ENCODE results near the gene UBLCP1. TPM values are rescaled to one million over a fixed set of nuclear protein-coding genes. Genes with fewer than 3 reads are reported as not detected.
"Not testable (repeated sequence)": the region's sequence is repeated elsewhere in the genome, so short reads cannot be mapped to it uniquely, and the experiment has no call there.

UBLCP1 gene
- total and polyA plus RNA-seq, 2 of the 8 experiments (the other 6 are each of a cell fraction or from before 2014, with no cell fraction given) = 13.0 to 40.9 TPM

- no peak for FAIRE-seq
- Histone ChIP-seq H3K4me2 (ENCODE audit: insufficient read depth in 1 of 2, low read depth in 2 of 2, low read length in 2 of 2) (no peak overlapping the region), H3K79me1 (ENCODE audit: low read depth, low read length) (peaks cover 3% of the 10 kb centered on the region; the same call in 1 of the 2 replicates), H3K4me3 (ENCODE audit: extremely low read depth in 1 of 4, insufficient read depth in 2 of 4, low read depth in 3 of 4, low read length in 4 of 4) (no peak overlapping the region), H2BK120ac (replicated peaks; ENCODE audit: low read depth, low read length) (no peak overlapping the region), H2BK15ac (ENCODE audit: low read length) (no peak overlapping the region), H4K20me1 (replicated peaks in 1 of 2; ENCODE audit: control insufficient read depth in 1 of 2, insufficient read depth in 2 of 2, low read length in 2 of 2) (no peaks in the 10 kb centered on the region), H3K23ac (ENCODE audit: insufficient read length) (no peak overlapping the region), H2BK20ac (ENCODE audit: low read length) (no peak overlapping the region), H3K27ac (ENCODE audit: low read depth, low read length) (no peak overlapping the region), H4K8ac (ENCODE audit: extremely low read depth, insufficient read depth, low read length) (no peak overlapping the region), H3K23me2 (ENCODE audit: low read depth, low read length) (peaks cover 5% of the 10 kb centered on the region), H3K36me3 (ENCODE audit: control insufficient read depth in 2 of 4, insufficient read depth in 4 of 4, low read length in 3 of 4) (no peaks in the 10 kb centered on the region), H3K14ac (ENCODE audit: insufficient read length) (no peak overlapping the region), H3K27me3 (replicated peaks in 1 of 4; ENCODE audit: control insufficient read depth in 3 of 4, extremely low read depth in 1 of 4, insufficient read depth in 3 of 4, low read length in 3 of 4) (peaks cover 0 to 8% (median under 1%) of the 10 kb centered on the region in 4 experiments; a peak in 2 of 7 replicates), H3K18ac (ENCODE audit: extremely low read depth, low read length) (no peak overlapping the region), H3K4ac (replicated peaks; ENCODE audit: insufficient read length, low read depth, low read length) (no peak overlapping the region), H2AFZ (ENCODE audit: low read length) (no peak overlapping the region), H3K79me2 (ENCODE audit: control insufficient read depth in 1 of 2, insufficient read depth in 2 of 2, low read length in 2 of 2) (0 out of 4 replicates have a peak, but pooled peaks cover 0 to under 1% of the 10 kb centered on the region in 2 experiments), H3K56ac (replicated peaks; ENCODE audit: insufficient read length, low read depth, low read length) (no peak overlapping the region), H2BK5ac (ENCODE audit: low read depth, low read length) (no peak overlapping the region), H4K91ac (replicated peaks; ENCODE audit: insufficient read length, low read length) (no peak overlapping the region), H2AK5ac (ENCODE audit: low read depth, low read length) (no peak overlapping the region), H3K9ac (replicated peaks in 1 of 4; ENCODE audit: extremely low read depth in 1 of 4, low read depth in 3 of 4, low read length in 3 of 4) (no peak overlapping the region), H3K9me3 (ENCODE audit: insufficient read depth in 2 of 2, low read depth in 1 of 2, low read length in 1 of 2) (no peaks in the 10 kb centered on the region), H4K5ac (ENCODE audit: insufficient read length, low read depth, low read length) (no peak overlapping the region), H3K4me1 (replicated peaks in 1 of 4; ENCODE audit: control insufficient read depth in 3 of 4, insufficient read depth in 4 of 4, low read length in 3 of 4) (no peaks in the 10 kb centered on the region; a peak in 3 of 7 replicates), H2BK12ac (ENCODE audit: low read depth, low read length) (no peak overlapping the region)
- no peak for DNase-seq (ENCODE audit: low read depth in 1 of 2, low spot score in 2 of 2)
- POLR2A ChIA-PET (ENCODE audit: partially characterized antibody) = no interaction called here
- WGBS, 2 experiments (ENCODE audit: extremely low coverage in 1 of 2, insufficient coverage in 1 of 2, insufficient read length in 1 of 2, insufficient replicate concordance in 2 of 2, low coverage in 1 of 2, low lambda C conversion rate in 2 of 2, missing lambda C conversion rate in 1 of 2) = 94% methylated on average over 2 of the region's 2 CpGs; no CpG with 5 or more reads in 1 of the 2 experiments
- TF ChIP-seq BACH1 (IDR thresholded peaks at IDR 0.05; ENCODE audit: low read length) = no peak
- CTCF ChIA-PET (ENCODE audit: partially characterized antibody) = no interaction called here
Observed at GRCh38 chr5:159258361-159258760, 4.7 kb upstream of the UBLCP1 start.

- H2BK15ac ChIP-seq (ENCODE audit: low read length); H3K23ac ChIP-seq (ENCODE audit: insufficient read length); H2BK12ac ChIP-seq (ENCODE audit: low read depth, low read length); H4K20me1 ChIP-seq (replicated peaks in 1 of 2; ENCODE audit: control insufficient read depth in 1 of 2, insufficient read depth in 2 of 2, low read length in 2 of 2); DNase-seq (ENCODE audit: low read depth in 1 of 2, low spot score in 2 of 2); H2BK5ac ChIP-seq (ENCODE audit: low read depth, low read length); H4K91ac ChIP-seq (replicated peaks; ENCODE audit: insufficient read length, low read length); H2AK5ac ChIP-seq (ENCODE audit: low read depth, low read length); POLR2A ChIA-PET (ENCODE audit: partially characterized antibody); H3K36me3 ChIP-seq (ENCODE audit: control insufficient read depth in 2 of 4, insufficient read depth in 4 of 4, low read length in 3 of 4); H3K4me3 ChIP-seq (ENCODE audit: extremely low read depth in 1 of 4, insufficient read depth in 2 of 4, low read depth in 3 of 4, low read length in 4 of 4); H3K9me3 ChIP-seq (ENCODE audit: insufficient read depth in 2 of 2, low read depth in 1 of 2, low read length in 1 of 2); H4K8ac ChIP-seq (ENCODE audit: extremely low read depth, insufficient read depth, low read length); H3K56ac ChIP-seq (replicated peaks; ENCODE audit: insufficient read length, low read depth, low read length); H3K9ac ChIP-seq (replicated peaks in 1 of 4; ENCODE audit: extremely low read depth in 1 of 4, low read depth in 3 of 4, low read length in 3 of 4); H3K79me1 ChIP-seq (ENCODE audit: low read depth, low read length); H3K18ac ChIP-seq (ENCODE audit: extremely low read depth, low read length); H2BK120ac ChIP-seq (replicated peaks; ENCODE audit: low read depth, low read length); H3K23me2 ChIP-seq (ENCODE audit: low read depth, low read length); H3K27me3 ChIP-seq (replicated peaks in 1 of 4; ENCODE audit: control insufficient read depth in 3 of 4, extremely low read depth in 1 of 4, insufficient read depth in 3 of 4, low read length in 3 of 4); H3K4ac ChIP-seq (replicated peaks; ENCODE audit: insufficient read length, low read depth, low read length); H3K4me2 ChIP-seq (ENCODE audit: insufficient read depth in 1 of 2, low read depth in 2 of 2, low read length in 2 of 2); H4K5ac ChIP-seq (ENCODE audit: insufficient read length, low read depth, low read length); FAIRE-seq; H3K4me1 ChIP-seq (replicated peaks in 1 of 4; ENCODE audit: control insufficient read depth in 3 of 4, insufficient read depth in 4 of 4, low read length in 3 of 4); H3K27ac ChIP-seq (ENCODE audit: low read depth, low read length); H3K14ac ChIP-seq (ENCODE audit: insufficient read length); H2BK20ac ChIP-seq (ENCODE audit: low read length); H2AFZ ChIP-seq (ENCODE audit: low read length): not testable (repeated sequence)
- H3K79me2 ChIP-seq (ENCODE audit: control insufficient read depth in 1 of 2, insufficient read depth in 2 of 2, low read length in 2 of 2) = peaks cover 0 to 19% of the 10 kb centered on the region in 2 experiments; a peak in 2 of 4 replicates
- 62% methylated on average over 4 of the region's 4 CpGs; no CpG with 5 or more reads in 1 of the 2 experiments for WGBS, 2 experiments (ENCODE audit: extremely low coverage in 1 of 2, insufficient coverage in 1 of 2, insufficient read length in 1 of 2, insufficient replicate concordance in 2 of 2, low coverage in 1 of 2, low lambda C conversion rate in 2 of 2, missing lambda C conversion rate in 1 of 2)
- CTCF ChIA-PET (ENCODE audit: partially characterized antibody) = interaction anchor here (0.9 to 1.7 kb wide), 2 partner anchors 74 to 103 kb away, joined by 3 to 6 read pairs; no protein-coding TSS in a partner anchor
Observed at GRCh38 chr5:159260212-159260611, 2.9 kb upstream of the UBLCP1 start.

Data from H1 (cell line).